Fibroblast of gingiva (primary cell): ENCODE data around the gene NTRK3.
"Not testable (repeated sequence)": the region's sequence is repeated elsewhere in the genome, so short reads cannot be mapped to it uniquely, and the experiment has no call there.

Source experiments
- DNase-seq: peaks from one replicate; pipeline ENCODE4 v3.0.0-alpha.2; 2011; ENCODE audit warnings: low read depth

NTRK3 gene

DNA sequence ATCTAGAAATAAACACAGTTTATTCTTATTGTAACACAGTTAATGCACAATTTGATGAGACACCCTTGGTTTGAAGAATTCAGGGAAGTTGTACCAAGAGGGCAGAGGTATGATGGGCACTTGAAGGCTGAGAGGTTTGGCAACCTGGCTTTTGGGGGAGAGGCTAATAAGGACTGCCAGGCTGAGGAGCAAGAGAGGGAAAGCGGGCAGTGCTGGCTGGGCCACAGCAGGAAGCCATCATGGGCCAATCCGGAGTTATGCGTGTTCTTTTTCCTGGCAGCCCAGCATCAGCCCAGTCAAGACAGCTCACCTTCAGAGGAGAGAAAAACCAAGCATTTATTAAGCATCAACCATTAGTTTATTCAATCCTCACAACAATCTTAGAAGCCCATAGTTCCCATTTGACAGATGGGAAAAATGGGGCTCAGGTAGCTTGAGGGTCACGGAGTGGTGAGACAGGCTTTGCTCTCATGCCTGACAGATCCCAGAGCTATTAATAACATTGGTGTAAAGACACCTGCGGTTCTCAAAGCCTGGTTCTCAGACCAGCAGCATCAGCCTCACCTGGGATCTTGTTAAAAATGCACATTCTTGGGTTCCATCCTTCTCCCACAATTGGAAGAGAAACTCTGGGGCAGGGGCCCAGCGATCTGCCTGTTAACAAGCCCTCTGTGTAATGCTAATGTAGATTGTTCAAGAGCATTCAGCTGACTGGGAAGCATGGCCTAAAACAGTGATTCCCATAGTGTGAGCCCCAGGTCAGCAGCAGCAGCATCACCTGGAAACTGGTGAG is 183.7 kb downstream of the NTRK3 start:
- no peak for DNase-seq

- DNase-seq, result not testable (repeated sequence)
Measured at GRCh38 chr15:88072133-88072532, 184.4 kb downstream of the NTRK3 start.

DNA sequence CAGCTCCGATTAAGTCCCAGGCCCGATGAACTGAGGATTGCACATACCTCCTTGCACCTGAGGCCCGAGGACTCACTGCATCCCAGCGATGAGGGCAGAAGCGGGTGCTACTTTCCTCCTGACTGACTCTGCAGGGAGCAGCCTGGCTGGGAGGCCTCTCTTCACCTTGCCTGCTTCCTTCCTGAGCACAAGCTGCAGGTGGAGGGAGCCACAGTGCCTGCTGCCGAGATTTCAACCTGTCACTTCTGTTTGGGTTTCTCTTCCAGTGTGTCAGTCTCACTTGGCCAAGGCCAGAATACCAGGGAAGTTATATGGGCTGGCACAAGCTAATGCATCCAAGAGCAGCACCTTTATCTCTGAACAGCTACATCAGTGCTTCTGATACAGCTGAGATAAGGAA is 185.4 kb downstream of the NTRK3 start:
- no peak for DNase-seq

DNA sequence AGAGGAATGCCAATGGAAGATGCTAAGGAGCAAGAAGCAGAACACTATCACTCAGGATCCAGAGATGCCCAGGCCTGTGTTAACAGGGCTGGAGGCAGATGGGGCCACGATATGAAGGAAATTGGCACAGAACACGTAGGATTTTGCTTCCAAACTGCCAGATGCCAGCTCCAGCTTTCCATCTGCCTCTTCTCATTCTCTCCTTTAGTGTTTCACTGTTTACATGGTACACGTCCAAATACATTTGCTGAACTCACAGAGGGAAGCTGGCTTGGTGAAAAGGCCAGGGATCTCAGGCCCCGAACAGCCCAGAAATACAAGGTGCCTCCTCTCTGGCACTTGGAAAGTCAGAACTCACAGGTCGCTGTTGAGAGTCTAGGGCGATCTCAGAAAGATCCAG is 187.0 kb downstream of the NTRK3 start:
- no peak for DNase-seq

GRCh38 chr15:88067331-88067685 is 189.2 kb downstream of the NTRK3 start:
- DNase-seq, result no peak

- no peak for DNase-seq
Measured at GRCh38 chr15:88066636-88067330, 189.8 kb downstream of the NTRK3 start.

DNA sequence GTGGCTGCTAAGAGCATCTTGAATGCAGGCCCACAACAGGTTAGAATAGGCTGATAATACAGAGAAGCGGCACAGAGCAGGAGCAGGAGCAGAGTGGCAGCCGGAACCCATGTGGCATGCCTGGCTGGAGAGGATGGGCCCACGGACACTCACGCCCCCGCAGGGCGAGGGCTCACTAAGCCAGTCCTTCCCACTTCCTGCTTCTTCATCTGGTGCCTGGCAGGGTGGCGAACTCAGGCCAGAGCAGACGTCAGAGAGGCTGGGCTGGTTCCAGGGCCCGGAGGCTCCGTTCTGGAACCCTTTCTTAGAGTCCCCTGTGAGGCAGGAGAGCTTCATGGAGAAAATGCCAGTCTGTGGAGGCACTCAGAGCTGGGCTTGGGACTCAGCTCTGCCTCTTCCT is 195.1 kb downstream of the NTRK3 start:
- DNase-seq, result no peak

GRCh38 chr15:88060383-88060782 is 196.2 kb downstream of the NTRK3 start:
- DNase-seq, result no peak

- no peak for DNase-seq
Measured at GRCh38 chr15:88057836-88058235, 198.7 kb downstream of the NTRK3 start.

DNA sequence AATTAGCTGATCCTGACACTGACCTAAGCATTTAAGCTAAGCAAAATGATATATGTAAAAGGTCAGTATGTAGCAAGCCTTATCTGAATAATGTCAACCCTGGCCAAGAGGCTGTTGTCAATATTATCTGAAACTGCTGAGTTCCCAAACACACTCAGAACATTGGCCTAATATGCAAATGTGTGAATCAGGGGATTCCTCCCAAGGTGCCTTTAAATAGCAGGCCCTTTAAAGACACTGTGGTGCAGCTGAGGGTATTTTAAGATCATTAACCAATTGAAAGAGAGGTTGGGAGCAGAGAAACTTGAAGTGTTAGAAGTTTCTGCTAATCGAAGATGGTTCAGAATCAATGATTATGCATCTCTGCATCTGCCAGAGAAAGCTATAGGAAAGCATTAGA is 207.0 kb downstream of the NTRK3 start:
- no peak for DNase-seq

DNA sequence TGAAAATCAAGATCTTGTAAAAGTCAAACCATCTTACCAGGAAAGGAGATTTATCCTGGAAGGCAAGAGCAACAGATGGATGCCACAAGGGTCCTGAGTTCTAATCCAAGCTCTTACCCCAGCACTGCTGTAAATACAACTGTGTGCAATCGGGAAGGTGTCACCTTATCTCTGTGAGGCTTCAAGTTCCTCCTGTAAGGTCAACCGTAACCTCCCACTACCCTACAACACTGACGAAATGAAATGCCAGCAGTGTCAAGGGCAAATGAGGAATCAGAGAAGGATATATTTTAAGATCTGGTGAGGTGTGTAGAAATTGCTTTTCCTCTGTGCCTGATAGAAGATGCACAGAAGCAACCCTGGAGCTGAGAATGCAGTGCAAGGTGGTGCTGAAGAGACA is 207.8 kb downstream of the NTRK3 start:
- DNase-seq, result no peak

DNA sequence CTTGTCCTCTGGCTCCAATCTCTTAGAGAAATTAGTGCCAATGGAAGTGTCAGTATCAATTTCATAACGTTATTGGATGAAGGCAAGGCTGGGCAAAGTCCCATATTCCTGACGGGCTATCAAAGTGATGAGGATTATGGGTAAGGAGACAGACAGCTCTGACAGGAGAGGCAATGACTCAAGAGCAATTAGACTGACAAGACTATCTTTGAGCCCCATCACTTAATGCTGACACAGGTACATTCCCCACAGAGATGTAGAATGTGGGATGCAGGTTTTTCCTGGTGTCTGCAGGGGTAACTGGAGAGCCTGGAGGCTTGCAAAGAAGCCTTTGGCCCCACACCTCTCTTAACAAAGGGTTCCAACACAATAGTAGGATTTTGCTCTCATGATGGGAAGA is 208.3 kb downstream of the NTRK3 start:
- DNase-seq, result no peak

DNA sequence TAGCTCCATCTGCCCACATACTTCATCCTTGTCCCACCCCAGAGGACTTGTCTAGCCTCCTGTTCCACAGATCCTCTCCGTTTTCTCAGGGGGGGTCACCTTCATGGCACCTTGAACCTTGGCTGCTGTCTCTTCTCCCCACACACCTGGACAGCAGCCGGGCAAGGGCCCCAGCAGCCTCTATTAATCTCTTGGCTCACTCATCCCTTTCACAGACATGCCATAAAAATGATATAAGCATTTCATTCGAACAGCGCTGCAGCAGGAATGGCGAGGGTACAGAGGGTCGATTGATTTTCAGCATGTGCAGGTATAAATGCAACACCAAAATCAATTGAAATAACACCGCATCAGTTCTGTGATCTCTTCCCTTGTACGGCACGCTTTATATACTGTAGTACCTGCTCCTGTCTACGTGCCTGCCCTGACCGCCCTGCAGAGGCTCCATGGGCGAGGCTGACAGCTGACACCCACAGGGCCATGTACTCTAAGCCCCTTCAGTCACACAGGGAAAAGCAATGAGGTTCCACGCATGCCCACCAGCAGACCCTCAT is 209.9 kb downstream of the NTRK3 start:
- DNase-seq, result no peak

- no peak for DNase-seq
Measured at GRCh38 chr15:88043396-88043795, 213.1 kb downstream of the NTRK3 start.

GRCh38 chr15:88042047-88042446 is 214.5 kb downstream of the NTRK3 start:
- no peak for DNase-seq

DNA sequence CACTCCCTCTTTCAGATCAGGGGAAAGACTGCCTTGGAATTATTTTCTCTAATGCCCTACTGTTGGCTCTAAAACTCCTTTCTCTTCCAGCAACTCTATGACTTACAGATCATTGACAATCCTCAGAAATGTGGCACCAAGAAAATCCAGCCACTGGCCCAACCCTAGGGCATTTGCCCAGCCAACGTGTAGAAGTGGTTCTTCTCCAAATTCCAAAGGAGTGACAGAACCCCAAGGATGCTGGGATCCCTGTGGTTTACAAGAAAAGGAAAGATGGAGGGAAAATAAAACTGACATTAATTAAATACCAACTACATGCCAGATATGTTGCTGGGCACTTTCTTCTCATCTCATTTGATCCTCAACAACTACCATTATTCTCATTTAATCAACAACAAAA is 216.0 kb downstream of the NTRK3 start:
- no peak for DNase-seq

GRCh38 chr15:88038261-88038660 is 218.3 kb downstream of the NTRK3 start:
- DNase-seq, result no peak

- DNase-seq, result no peak
Measured at GRCh38 chr15:88036154-88036839, 220.2 kb downstream of the NTRK3 start.

DNA sequence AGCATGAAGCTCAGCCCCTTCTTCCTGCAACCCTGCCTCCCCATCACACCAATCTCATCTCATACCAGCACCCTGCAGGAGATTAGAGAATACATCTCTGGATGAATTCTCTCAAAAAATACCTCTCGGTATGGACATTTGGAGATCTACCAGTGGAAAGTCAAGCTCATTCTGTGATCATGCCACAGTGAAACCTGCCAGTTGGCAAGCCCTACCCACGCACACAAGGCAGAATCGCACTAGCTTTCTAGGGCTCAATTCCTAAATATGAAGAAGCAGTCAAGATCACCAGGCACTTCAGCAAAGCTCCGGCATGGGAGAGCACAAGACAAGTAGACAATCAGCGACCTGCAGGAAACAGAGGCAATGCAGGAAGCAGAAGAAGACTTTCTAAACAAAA is 221.2 kb downstream of the NTRK3 start:
- DNase-seq, result no peak

GRCh38 chr15:88033421-88033820 is 223.1 kb downstream of the NTRK3 start:
- DNase-seq, result not testable (repeated sequence)

DNA sequence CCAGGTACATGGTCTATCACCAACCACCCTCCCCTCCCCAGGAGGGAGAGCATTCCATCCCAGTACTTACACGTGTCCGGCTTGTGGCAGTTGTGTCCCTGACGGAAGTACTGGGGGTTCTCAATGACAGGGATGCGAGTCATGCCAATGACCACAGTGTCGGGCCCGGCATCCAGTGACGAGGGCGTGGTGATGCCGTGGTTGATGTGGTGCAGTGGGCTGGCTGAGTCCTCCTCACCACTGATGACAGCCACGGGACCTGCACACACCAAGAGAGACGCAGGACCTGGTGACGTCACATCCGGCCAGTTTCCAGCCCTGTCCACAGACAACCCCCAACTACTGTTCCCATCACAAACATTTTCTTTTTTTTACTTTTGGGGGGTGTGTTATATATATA is 223.8 kb downstream of the NTRK3 start:
- DNase-seq, result no peak

DNA sequence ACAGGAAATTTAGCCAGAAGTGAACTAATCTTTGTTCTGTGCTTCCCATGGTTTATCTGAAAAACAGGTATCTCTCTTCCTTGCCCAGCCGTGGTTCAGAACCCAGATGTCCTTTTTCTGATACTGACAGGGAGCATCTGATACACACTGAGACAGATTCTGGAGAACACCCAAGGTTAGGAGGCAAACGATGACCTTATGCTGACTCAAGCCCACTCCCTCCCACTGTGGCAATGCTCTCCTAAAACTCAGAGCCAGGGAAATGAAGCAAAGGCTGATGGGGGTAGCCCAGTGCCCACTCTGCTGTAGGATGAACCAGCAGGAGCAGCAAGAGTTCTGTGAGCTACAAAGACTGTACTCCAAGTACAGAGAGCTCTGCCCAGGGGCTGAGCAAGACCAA is 225.1 kb downstream of the NTRK3 start:
- DNase-seq, result no peak

- no peak for DNase-seq
Measured at GRCh38 chr15:88029696-88030095, 226.8 kb downstream of the NTRK3 start.
